ENCODE measurements around the gene PRTG. TPM values are rescaled to one million over a fixed set of nuclear protein-coding genes. Genes with fewer than 3 reads are reported as not detected.
A peak's percentile ranks its signal among the peaks of the same experiment; 100 is the strongest.

The PRTG gene
- total and polyA plus RNA-seq, 2 of the 13 experiments (the other 11 are each of a cell fraction or from before 2014, with no cell fraction given), result 13.2 to 22.3 TPM

GRCh38 chr15:55742927-55743728 lies at the start of gene PRTG (continued):
- TF ChIP-seq, protein P1, sequence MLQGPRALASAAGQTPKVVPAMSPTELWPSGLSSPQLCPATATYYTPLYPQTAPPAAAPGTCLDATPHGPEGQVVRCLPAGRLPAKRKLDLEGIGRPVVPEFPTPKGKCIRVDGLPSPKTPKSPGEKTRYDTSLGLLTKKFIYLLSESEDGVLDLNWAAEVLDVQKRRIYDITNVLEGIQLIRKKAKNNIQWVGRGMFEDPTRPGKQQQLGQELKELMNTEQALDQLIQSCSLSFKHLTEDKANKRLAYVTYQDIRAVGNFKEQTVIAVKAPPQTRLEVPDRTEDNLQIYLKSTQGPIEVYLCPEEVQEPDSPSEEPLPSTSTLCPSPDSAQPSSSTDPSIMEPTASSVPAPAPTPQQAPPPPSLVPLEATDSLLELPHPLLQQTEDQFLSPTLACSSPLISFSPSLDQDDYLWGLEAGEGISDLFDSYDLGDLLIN (CRISPR knock-in tag; IDR thresholded peaks at IDR 0.05; ENCODE audit: borderline replicate concordance), result 0 out of 2 replicates have a peak, but pooled peaks have one; percentile 22
- TF ChIP-seq ZNF432 (CRISPR knock-in tag; IDR thresholded peaks at IDR 0.05; ENCODE audit: borderline replicate concordance), result no peak
- TF ChIP-seq ZNF354B (CRISPR knock-in tag; IDR thresholded peaks at IDR 0.05), result no peak
- TF ChIP-seq ZNF343 (CRISPR knock-in tag; IDR thresholded peaks at IDR 0.05), result peak; percentile 36; the same call in 1 of the 2 replicates
- peak; percentile 40; the same call in 1 of the 2 replicates for TF ChIP-seq FOXM1 (CRISPR knock-in tag; IDR thresholded peaks at IDR 0.05)
- TF ChIP-seq HNRNPLL (IDR thresholded peaks at IDR 0.05; ENCODE audit: low read depth, low read length, poor library complexity, severe bottlenecking), result peak; percentile 91
- 0 out of 2 replicates have a peak, but pooled peaks have one; percentile 38 for TF ChIP-seq ZNF124 (CRISPR knock-in tag; IDR thresholded peaks at IDR 0.05)
- no peak for TF ChIP-seq ONECUT2 (CRISPR knock-in tag; IDR thresholded peaks at IDR 0.05)
- TF ChIP-seq ZNF274 (CRISPR knock-in tag; IDR thresholded peaks at IDR 0.05), result no peak; the same call in 1 of the 2 replicates
- no peak for TF ChIP-seq PHF5A (CRISPR knock-in tag; IDR thresholded peaks at IDR 0.05; ENCODE audit: low read depth, unreplicated experiment)
- 0 out of 2 replicates have a peak, but pooled peaks have one; percentile 24 for TF ChIP-seq ZNF264 (CRISPR knock-in tag; IDR thresholded peaks at IDR 0.05)
- no peak for TF ChIP-seq NFE2 (CRISPR knock-in tag; IDR thresholded peaks at IDR 0.05)
- no peak for TF ChIP-seq KAT2B (IDR thresholded peaks at IDR 0.05; ENCODE audit: borderline replicate concordance, low read depth, low read length)
- peak; percentile 38; the same call in 1 of the 2 replicates for TF ChIP-seq RELA (CRISPR knock-in tag; IDR thresholded peaks at IDR 0.05)
- TF ChIP-seq ZNF670 (CRISPR knock-in tag; IDR thresholded peaks at IDR 0.05; ENCODE audit: borderline replicate concordance), result no peak
- TF ChIP-seq, protein P2, sequence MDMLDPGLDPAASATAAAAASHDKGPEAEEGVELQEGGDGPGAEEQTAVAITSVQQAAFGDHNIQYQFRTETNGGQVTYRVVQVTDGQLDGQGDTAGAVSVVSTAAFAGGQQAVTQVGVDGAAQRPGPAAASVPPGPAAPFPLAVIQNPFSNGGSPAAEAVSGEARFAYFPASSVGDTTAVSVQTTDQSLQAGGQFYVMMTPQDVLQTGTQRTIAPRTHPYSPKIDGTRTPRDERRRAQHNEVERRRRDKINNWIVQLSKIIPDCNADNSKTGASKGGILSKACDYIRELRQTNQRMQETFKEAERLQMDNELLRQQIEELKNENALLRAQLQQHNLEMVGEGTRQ (IDR thresholded peaks at IDR 0.05; ENCODE audit: low read depth, low read length), result no peak
- TF ChIP-seq, protein P2 (CRISPR knock-in tag; IDR thresholded peaks at IDR 0.05; ENCODE audit: borderline replicate concordance), result no peak
- TF ChIP-seq ZNF776 (CRISPR knock-in tag; IDR thresholded peaks at IDR 0.05), result no peak; the same call in 1 of the 2 replicates
- no peak for TF ChIP-seq RFX3 (CRISPR knock-in tag; IDR thresholded peaks at IDR 0.05)
- peak; percentile 73 for TF ChIP-seq TAF1 (CRISPR knock-in tag; IDR thresholded peaks at IDR 0.05)
- no peak; the same call in 1 of the 2 replicates for TF ChIP-seq THAP7 (CRISPR knock-in tag; IDR thresholded peaks at IDR 0.05)
- no peak for TF ChIP-seq HIVEP1 (CRISPR knock-in tag; IDR thresholded peaks at IDR 0.05)
- TF ChIP-seq, protein P3, sequence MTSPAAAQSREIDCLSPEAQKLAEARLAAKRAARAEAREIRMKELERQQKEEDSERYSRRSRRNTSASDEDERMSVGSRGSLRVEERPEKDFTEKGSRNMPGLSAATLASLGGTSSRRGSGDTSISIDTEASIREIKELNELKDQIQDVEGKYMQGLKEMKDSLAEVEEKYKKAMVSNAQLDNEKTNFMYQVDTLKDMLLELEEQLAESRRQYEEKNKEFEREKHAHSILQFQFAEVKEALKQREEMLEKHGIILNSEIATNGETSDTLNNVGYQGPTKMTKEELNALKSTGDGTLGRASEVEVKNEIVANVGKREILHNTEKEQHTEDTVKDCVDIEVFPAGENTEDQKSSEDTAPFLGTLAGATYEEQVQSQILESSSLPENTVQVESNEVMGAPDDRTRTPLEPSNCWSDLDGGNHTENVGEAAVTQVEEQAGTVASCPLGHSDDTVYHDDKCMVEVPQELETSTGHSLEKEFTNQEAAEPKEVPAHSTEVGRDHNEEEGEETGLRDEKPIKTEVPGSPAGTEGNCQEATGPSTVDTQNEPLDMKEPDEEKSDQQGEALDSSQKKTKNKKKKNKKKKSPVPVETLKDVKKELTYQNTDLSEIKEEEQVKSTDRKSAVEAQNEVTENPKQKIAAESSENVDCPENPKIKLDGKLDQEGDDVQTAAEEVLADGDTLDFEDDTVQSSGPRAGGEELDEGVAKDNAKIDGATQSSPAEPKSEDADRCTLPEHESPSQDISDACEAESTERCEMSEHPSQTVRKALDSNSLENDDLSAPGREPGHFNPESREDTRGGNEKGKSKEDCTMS (CRISPR knock-in tag; conservative IDR thresholded peaks at IDR 0.05), result no peak

All from HepG2 (cell line).